IPS DF 19.7 (cell line): ENCODE results near the gene ALG12.

ENCODE experiments used
- DNase-seq: peaks from one replicate; pipeline ENCODE4 v3.0.0-alpha.2; 2013; ENCODE audit warnings: low read depth, low spot score

ALG12 gene

DNA sequence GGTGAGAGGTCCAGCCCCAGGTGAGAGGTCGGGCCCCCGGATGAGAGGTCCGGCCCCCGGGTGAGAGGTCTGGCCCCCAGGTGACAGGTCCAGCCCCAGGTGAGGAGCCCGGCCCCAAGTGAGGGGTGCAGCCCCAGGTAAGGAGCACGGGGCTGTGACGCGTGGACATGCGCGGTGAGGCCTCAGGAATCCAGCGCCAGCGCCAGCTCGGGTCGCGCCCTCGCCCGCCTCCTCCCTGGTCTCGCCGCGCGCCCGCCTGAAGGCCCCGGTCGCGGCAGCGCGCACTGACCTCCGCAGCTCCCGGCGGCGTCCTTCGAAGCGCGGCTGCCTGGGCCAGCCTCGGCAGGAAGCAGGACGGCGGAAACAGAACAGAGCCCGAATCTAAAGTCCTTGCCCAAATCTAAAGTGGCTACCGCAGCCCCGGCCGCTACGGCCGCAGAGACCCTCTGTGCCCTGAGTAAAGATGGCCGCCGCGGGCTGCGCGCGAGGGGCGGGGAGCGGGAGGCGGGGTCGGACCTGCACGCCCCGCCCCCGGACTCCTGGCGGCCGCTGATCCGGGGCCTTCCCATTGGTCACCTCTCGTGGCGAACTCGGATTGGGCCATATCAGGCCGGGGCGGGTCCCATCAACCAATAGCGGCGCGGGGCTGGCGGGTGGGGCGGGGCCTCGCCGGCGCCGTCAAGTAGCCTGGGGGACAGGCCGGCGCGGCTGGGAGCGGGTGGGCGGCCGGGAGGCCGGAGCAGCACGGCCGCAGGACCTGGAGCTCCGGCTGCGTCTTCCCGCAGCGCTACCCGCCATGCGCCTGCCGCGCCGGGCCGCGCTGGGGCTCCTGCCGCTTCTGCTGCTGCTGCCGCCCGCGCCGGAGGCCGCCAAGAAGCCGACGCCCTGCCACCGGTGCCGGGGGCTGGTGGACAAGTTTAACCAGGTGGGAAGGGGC is at the start of gene ALG12, which contains the start of gene CRELD2:
ALG12 (minus strand) TSS at position 465 of the 937 bp plus-strand sequence. CDS start 4,673 bp downstream, outside the sequence.
CRELD2 (plus strand) TSS at position 661 of the 937 bp plus-strand sequence; CDS start at position 797, 136 bp downstream.
- peak; percentile 63 for DNase-seq

DNA sequence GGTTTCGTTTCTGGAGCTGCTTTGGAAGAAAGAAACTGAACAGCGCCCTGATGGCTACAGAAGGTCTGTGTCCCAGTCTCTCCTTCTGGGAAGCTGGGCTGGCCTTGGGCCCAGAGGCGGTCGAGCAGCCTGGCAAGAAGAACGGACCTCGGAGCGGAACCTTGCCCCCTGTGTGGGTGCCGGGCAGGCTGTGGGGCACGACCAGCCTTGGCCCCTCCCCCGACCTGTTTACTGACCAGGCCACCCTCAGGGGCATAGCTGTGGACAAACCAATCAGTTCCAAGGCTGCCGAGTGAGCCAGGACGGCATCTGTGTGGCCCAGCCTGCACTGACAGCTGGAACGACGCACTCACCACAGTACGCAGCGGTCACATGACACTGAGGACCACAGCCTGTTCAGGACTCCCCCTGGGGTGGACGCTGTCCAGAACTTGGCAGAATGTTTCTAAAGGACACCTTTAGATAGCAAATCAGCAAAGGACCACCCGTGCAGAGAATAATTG is 49.5 kb upstream of the ALG12 start:
- no peak for DNase-seq

DNA sequence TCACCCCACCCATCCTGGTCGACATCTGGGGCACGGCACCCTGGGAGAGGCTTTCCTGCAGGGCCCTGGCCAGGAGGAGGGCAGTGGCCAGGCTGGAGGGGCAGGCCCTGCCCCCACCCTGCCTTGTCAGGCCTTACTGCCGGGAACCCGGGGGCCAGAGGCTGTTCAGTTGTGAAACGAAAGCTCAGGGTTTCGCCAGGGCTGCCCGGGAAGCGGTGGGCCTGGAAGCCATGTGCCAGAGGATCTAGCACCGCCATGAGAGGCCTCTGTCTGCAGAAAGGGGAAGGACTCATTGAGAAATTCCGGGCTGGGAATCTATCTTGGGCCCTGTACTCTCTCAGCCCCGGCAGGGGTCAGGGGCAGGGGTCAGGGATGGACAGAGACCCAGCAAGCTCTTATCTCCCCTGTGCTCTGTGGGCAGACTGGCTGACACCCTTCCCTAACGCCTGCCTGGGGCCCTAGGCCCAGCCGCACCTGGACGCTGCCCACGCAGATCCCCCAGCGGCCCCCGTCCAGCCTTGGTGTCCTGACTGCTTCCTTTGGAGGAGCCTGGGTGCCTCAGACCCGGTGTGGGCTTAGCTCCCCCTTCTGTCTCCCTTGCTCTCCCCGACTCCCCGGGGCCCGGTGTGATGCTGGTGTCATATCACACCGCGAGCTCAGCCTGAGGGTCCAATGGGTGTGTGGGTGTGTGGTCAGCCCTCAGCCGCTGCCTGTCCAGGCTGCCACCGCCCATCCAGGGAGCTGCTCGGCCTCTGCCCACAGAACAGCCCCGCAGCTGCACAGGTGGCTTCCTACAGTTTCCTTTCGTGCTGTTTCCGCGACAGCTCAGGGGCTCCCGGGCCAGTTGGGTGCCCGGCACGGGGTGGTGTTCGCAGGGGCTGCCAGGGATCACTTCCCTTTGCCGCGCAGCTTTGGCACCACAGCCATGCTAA is 48.8 kb upstream of the ALG12 start:
- no peak for DNase-seq

DNA sequence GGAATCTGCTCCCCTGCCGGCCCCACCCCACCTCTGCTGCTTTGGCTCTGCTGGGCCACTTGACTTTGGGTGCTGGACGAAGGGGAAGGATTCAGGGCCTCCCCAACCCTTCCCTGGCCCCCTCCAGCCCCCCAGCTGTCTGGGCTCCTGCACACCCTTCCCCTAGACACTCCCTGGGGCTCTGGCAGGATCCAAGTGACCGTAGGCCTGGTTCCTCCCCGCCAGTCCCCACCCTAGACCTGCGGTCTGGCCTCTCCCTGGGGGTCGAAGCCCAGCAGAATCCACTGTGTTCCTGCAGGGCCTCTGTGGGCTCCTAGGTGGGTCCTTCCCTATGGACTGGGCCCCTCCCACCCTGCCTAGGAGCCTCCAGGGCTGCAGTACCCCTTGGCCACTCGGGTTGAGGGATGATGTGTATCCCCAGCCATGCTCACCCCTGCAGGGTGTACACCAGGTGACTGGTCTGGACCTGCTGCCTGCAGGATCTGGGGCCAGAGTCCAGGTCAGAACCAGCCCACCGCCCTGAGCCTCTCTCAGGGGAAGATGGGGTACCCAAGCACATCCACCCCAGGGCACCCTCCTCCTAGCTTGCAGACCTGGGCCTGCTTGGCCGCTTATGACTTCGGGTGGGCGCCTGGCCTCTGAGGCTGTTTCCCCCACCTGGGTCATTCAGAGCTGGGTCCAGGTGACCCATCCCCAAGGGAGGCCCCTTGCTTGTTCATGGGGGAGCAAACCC is 48.0 kb upstream of the ALG12 start:
- DNase-seq, result no peak

DNA sequence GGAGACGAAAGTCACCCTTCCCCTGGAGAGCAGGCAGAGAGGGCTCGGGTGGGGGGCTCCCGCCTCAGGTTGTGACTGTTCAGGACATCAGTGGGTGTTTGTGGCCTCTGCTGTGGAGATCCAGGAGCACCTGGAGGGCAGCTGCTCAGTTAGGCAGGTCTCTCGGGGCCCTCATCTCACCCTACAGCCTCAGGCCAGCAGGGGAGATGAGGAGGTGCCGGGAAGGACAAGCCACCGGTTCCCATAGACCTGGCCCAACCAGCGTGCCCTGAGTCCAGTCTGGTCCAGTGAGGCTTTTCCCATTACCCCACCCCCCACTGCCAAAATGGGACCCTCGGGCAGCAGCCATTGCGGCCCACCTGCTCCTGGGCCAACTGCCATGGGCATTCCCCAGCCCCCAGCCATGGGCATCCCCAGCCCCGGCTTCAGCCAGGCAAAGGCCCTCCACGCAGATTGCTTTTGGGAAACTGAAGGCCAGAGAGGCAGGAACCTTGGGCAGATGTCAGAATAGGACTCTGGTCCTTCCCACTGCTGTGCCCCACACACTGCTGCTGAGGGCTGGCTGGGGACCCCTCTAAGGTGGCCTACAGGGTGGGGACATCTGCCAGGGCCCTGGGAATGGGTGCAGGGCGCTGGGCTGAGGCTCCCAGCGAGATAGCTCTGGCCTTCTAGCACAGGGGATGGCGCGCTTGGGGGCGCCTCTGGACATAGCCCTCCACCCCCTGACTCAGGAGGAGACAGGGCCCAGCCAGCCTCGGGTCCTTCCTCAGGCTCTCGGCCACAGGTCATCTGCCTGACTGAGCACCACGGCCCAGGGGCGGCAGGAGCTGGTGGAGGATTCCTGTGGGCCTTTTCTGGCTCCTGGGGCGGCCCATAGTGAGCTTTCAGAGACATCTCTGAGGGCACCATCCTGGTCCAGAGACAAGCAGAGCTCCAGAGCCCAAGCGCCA is 47.1 kb upstream of the ALG12 start:
- no peak for DNase-seq

DNA sequence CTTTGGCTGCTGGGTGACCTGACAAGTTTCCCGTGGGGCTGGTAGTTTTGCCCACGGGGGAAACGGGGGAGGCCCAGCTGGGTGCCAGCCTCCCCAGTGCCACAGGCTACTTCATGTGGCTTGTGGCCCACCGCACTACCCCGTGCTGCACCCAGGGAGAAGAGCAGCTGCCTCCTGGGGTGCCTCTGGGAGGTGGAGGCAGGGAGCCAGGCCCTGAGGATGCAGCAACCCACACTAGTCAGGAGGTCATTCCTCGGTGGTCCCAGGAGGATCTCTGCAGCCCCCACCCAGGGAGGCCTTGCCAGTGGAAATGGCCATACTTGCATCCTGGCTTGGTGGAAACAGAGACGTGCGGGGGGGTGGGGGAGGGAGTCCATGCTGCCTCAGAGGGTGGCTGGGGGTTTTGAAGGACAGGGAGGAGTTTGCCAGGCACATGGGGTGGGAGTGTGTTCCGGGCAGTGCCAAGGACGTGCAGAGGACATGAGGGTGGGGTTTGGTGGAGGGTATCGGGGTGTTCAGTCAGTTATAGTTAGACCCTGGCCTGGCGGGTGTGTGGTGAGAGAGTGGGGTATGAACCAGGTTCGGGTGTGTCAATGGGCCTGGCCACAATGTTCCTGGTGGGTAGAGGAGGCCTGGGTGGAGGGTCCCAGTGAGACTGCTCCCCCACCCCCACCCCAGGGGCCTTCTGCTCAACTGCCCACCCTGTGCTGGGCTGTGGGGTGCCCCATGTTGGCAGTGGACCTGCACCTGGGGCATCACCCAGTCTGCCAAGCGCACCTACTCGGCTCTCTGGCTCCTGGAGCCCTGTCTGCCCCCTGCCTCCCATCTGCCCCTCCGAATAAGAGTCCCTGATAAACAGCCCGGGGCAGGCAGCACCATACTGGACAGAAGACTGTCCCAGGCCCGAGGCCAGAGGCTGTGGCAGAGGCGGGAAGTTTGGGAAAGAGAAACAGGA is 46.2 kb upstream of the ALG12 start:
- DNase-seq, result no peak

DNA sequence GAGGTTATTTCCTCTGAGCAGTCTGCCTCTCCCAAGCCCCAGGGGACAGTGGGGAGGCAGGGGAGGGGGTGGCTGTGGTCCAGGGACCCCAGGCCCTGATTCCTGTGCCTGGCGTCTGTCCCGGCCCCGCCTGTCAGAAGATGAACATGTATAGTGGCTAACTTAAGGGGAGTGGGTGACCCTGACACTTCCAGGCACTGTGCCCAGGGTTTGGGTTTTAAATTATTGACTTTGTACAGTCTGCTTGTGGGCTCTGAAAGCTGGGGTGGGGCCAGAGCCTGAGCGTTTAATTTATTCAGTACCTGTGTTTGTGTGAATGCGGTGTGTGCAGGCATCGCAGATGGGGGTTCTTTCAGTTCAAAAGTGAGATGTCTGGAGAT is 45.4 kb upstream of the ALG12 start:
- DNase-seq, result no peak

DNA sequence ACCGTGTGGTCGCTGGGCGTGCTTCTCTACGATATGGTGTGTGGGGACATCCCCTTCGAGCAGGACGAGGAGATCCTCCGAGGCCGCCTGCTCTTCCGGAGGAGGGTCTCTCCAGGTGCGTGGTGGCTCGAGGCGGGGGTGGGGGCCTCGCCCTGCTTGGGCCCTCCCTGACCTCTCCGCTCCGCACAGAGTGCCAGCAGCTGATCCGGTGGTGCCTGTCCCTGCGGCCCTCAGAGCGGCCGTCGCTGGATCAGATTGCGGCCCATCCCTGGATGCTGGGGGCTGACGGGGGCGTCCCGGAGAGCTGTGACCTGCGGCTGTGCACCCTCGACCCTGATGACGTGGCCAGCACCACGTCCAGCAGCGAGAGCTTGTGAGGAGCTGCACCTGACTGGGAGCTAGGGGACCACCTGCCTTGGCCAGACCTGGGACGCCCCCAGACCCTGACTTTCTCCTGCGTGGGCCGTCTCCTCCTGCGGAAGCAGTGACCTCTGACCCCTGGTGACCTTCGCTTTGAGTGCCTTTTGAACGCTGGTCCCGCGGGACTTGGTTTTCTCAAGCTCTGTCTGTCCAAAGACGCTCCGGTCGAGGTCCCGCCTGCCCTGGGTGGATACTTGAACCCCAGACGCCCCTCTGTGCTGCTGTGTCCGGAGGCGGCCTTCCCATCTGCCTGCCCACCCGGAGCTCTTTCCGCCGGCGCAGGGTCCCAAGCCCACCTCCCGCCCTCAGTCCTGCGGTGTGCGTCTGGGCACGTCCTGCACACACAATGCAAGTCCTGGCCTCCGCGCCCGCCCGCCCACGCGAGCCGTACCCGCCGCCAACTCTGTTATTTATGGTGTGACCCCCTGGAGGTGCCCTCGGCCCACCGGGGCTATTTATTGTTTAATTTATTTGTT is 44.8 kb upstream of the ALG12 start:
- no peak for DNase-seq

DNA sequence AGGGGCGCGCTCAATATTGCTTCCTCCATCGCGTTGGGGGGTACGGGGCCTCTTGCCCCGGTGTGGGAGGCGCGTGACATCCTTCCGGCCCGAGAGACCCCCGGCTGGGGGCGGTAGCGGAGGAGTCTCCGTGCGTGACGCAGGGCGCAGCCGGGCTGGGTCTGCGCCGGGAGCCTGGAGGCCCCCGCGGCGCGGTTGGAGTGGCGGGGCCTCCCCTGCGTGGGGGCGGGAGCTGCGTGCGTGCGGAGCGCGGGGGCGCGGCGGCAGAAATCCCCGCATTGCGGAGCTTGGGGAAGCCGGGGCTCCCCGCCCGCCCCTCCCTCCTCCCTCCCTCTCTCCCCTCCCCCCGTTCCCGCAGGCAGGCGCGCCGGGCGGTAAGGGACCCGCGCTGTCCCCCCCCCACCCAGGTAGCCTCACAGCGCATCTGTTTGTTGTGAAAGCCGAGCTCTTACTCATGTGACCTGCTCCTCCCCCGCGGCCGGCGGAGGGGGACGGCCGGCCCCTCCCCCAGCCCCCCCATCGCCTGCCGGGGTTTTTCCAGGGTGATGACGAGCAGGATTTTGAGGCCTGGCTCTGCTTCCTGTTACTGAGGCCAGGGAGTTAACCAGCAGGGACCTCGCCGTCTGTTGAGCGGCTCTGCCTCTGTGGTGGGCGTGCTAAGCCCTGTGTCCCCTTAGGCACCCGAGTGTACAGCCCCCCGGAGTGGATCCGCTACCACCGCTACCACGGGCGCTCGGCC is 43.9 kb upstream of the ALG12 start:
- DNase-seq, result no peak

DNA sequence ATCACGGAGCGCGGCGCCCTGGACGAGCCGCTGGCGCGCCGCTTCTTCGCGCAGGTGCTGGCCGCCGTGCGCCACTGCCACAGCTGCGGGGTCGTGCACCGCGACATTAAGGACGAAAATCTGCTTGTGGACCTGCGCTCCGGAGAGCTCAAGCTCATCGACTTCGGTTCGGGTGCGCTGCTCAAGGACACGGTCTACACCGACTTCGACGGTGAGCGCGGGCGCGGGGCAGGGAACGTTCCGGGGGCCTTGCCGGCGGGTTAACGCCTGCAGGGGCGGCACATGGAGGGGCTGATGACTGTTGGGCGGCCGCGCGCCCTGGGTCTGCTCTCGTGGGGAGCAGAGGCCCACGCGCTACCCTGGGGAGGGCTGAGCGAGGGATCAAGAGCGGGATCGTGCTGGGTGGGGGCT is 43.4 kb upstream of the ALG12 start:
- DNase-seq, result no peak

DNA sequence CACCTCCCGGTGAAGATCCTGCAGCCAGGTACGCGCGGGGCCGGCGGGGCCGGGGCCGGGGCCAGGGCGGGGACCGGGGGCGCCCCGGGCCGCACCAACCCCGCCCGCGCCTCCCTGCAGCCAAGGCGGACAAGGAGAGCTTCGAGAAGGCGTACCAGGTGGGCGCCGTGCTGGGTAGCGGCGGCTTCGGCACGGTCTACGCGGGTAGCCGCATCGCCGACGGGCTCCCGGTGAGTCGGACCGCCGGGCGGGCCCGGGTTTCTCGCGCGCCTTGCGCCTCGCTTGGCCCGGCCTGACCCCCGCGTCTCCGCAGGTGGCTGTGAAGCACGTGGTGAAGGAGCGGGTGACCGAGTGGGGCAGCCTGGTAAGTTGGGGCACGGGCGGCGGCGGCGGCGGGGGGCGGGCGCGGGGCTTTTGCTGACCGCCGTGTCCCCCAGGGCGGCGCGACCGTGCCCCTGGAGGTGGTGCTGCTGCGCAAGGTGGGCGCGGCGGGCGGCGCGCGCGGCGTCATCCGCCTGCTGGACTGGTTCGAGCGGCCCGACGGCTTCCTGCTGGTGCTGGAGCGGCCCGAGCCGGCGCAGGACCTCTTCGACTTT is 42.9 kb upstream of the ALG12 start:
- no peak for DNase-seq

DNA sequence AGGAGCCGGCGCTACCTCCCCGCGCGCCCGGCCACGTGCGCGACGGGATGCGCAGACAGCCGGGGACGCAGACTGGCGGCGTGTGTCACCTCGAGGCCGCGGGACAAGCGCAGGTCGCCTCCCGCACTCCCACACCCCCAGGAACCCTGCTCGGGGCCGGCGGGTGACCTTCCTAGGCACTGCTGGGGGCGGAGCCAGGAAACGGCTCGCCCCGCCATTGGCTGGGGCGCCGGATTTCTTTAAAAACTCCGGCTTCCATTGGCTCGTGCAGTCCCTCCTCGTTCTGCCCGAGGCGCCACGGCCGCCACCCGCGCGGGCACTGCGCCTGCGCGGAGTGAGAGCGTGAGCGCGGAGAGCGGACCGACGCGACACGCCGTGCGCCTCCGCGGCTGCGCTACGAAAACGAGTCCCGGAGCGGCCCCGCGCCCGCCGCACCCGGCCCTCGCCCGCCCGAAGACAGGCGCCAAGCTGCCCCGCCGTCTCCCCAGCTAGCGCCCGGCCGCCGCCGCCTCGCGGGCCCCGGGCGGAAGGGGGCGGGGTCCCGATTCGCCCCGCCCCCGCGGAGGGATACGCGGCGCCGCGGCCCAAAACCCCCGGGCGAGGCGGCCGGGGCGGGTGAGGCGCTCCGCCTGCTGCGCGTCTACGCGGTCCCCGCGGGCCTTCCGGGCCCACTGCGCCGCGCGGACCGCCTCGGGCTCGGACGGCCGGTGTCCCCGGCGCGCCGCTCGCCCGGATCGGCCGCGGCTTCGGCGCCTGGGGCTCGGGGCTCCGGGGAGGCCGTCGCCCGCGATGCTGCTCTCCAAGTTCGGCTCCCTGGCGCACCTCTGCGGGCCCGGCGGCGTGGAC is 42.1 kb upstream of the ALG12 start, which contains the start of gene PIM3:
PIM3 (plus strand) TSS at position 614 of the 846 bp plus-strand sequence; CDS start at position 790, 176 bp downstream.
- peak; percentile 52 for DNase-seq

DNA sequence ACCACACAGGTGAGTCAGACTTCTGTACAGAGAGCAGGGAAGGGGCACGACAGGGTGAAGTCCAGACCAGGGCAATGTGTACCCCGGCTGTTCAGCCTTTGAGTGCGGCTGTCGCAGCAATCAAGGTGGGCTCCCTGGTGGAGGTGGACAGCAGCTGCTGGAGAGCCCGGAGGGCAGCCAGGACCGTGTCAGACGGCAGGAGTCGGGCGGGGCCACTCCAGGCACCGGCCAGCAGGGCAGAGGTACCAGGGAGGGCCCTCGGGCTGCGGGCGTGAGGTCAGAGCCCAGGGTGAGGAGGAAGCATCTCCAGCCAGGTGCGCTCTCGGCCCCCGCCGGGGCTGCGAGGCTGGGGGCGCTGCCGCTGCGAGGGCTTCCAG is 41.5 kb upstream of the ALG12 start:
- no peak for DNase-seq

DNA sequence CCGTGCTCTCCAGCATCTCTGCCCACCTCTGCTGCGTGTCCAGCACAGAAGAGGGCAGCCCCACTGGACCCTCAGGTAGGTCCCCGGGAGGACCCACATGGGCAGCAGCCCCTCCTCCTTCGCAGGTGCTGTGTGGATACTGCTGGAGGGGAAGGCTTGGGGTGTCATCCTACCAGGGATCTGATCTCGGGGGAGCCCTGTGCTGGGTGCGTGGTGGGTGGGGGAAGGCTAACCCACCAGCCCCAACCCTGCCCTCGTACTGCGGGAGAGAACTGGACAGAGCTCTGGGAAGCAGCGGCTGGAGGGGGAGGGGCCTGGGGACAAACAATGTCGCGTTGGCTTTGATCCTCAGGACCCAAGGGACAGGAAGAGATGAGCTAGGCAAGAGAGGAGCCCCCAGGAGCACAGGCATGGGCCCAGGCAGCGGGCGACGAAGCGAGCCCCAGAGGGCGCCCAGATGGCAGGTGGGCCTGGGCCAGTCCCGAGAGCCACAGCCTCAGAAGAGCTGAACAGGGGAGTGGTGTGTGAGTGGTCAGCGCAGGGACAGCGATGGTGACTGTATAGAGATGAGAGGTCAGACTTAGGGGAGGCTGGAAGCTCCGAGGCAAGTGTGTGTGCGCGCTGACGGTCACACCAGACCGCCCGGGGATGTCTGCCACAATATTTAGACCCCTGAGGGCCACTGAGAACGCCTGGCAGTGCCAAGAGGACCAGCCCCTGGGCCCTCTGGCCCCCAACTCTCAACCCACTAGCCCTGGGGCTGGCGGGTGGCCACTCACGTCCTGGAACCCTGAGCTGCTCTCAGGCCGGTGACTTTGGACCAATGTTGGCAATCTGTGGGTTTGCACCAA is 40.9 kb upstream of the ALG12 start:
- no peak for DNase-seq

DNA sequence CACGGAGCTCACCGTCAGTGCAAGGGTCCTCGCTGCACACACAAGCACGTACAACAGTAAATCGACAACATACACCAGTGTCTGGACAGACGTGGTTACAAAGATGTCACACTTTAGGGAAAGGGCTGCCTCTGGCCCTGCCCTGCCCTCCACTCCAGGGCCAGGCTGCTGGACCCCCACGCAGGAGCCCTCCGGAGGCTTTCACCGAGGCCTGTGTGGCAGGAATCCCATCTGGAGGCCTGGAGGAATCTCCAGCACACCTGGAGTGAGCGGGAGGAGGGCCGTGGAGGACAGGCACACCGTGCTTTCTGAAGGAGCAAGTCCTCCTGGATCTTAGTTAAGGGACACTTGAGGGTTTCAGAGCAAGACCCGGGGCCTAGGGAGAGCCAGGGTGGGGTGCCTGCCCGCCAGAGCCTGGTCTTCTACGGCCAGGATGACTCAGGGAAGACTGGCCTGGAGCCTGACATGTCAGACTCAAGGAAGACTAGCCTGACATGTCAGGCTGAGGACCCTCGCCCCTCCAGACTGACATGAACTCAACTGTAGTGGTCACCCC is 40.2 kb upstream of the ALG12 start:
- no peak for DNase-seq
